Kidney epithelial cell (primary cell): ENCODE results near the gene LHX4. TPM values are rescaled to one million over a fixed set of nuclear protein-coding genes. Genes with fewer than 3 reads are reported as not detected.
A peak's percentile ranks its signal among the peaks of the same experiment; 100 is the strongest.

ENCODE experiments used
- DNase-seq: peaks from one replicate; pipeline ENCODE4 v3.0.0-alpha.2; 2010; ENCODE audit warnings: low read depth
- H3K27me3 ChIP-seq: 2 replicates; pipeline ENCODE4 v1.6.0; 2011; ENCODE audit warnings: low read length; ENCODE audit not compliant: control insufficient read depth, insufficient read depth
- H3K36me3 ChIP-seq: 2 replicates; pipeline ENCODE4 v1.5.1; 2011; ENCODE audit warnings: low read length; ENCODE audit not compliant: control insufficient read depth, insufficient read depth
- H3K4me3 ChIP-seq: 2 replicates; pipeline ENCODE4 v1.5.1; 2011; ENCODE audit warnings: low read depth, mild to moderate bottlenecking, control low read depth, low read length
- CTCF ChIP-seq: IDR thresholded peaks from 2 replicates; pipeline ENCODE4 v1.5.1; 2011; ENCODE audit warnings: mild to moderate bottlenecking, moderate library complexity, low read length, control low read depth, inconsistent platforms; ENCODE audit not compliant: insufficient read depth, poor library complexity, severe bottlenecking
- total RNA-seq: library from RNA; depleted of rRNA; stranded (reverse); fragments of >200 nt; gene quantifications from 2 replicates; pipeline ENCODE4 v1.2.3, GENCODE V29; 2015

The LHX4 gene
- total RNA-seq, 1 donor from 2014 or later = not detected

GRCh38 chr1:180294711-180295110 lies 64.6 kb downstream of the LHX4 start:
- DNase-seq = no peak
- no peak for TF ChIP-seq CTCF
- no peaks in the 10 kb centered on the region for H3K36me3 ChIP-seq
- no peaks in the 10 kb centered on the region for H3K27me3 ChIP-seq
- no peak overlapping the region for H3K4me3 ChIP-seq

GRCh38 chr1:180295999-180296398 lies 65.9 kb downstream of the LHX4 start:
- no peak for TF ChIP-seq CTCF
- Histone ChIP-seq H3K27me3 (no peaks in the 10 kb centered on the region), H3K36me3 (no peaks in the 10 kb centered on the region), H3K4me3 (no peak overlapping the region)
- DNase-seq = no peak

- no peak for TF ChIP-seq CTCF
- no peak overlapping the region for H3K4me3 ChIP-seq
- H3K36me3 ChIP-seq = no peaks in the 10 kb centered on the region
- H3K27me3 ChIP-seq = no peaks in the 10 kb centered on the region
- no peak for DNase-seq
Measured at GRCh38 chr1:180299479-180300221, 69.6 kb downstream of the LHX4 start.

GRCh38 chr1:180301135-180301742 lies 71.2 kb downstream of the LHX4 start:
- Histone ChIP-seq H3K4me3 (no peak overlapping the region), H3K36me3 (no peaks in the 10 kb centered on the region), H3K27me3 (no peaks in the 10 kb centered on the region)
- TF ChIP-seq CTCF = no peak
- DNase-seq = no peak

GRCh38 chr1:180309338-180309737 lies 79.3 kb downstream of the LHX4 start:
- peak; percentile 74 for DNase-seq
- no peaks in the 10 kb centered on the region for H3K36me3 ChIP-seq
- no peak for TF ChIP-seq CTCF
- H3K27me3 ChIP-seq = no peaks in the 10 kb centered on the region
- no peak overlapping the region for H3K4me3 ChIP-seq

- H3K4me3 ChIP-seq = no peak overlapping the region
- no peak for DNase-seq
- H3K27me3 ChIP-seq = no peaks in the 10 kb centered on the region
- H3K36me3 ChIP-seq = no peaks in the 10 kb centered on the region
- no peak for TF ChIP-seq CTCF
Measured at GRCh38 chr1:180310095-180310494, 80.0 kb downstream of the LHX4 start.
